Mesenchymal stem cell (in vitro differentiated cells and primary cell): ENCODE data around the gene KLHDC8A.

Source experiments
- DNase-seq: peaks from one replicate; pipeline ENCODE4 v3.0.0-alpha.2; 2013
- H2AFZ ChIP-seq: one replicate; pipeline ENCODE4 v1.6.1; 2013; ENCODE audit warnings: low read depth, mild to moderate bottlenecking, control low read depth, inconsistent platforms, low read length, moderate library complexity
- H2AK5ac ChIP-seq: 2 replicates; pipeline ENCODE4 v1.6.1; 2013; ENCODE audit warnings: low read length, moderate library complexity, mild to moderate bottlenecking, inconsistent platforms; ENCODE audit not compliant: severe bottlenecking
- H2BK120ac ChIP-seq: one replicate; pipeline ENCODE4 v1.6.1; 2013; ENCODE audit warnings: low read depth, mild to moderate bottlenecking, inconsistent platforms, low read length, moderate library complexity
- H2BK12ac ChIP-seq, 2 experiments: one replicate each; pipeline ENCODE4 v1.6.1; 2013; ENCODE audit warnings: inconsistent platforms in 2 of 2, low read length in 2 of 2, mild to moderate bottlenecking in 2 of 2, moderate library complexity in 2 of 2, control low read depth in 1 of 2
- H2BK15ac ChIP-seq: one replicate; pipeline ENCODE4 v1.6.1; 2013; ENCODE audit warnings: mild to moderate bottlenecking, low read depth, inconsistent platforms; ENCODE audit not compliant: poor library complexity, severe bottlenecking
- H2BK5ac ChIP-seq: 2 replicates; pipeline ENCODE4 v1.6.1; 2013; ENCODE audit warnings: low read depth, mild to moderate bottlenecking, low read length, control low read depth, inconsistent platforms; ENCODE audit not compliant: poor library complexity, severe bottlenecking
- H3K14ac ChIP-seq, 2 experiments: one replicate each; pipeline ENCODE4 v1.6.1; 2013; ENCODE audit warnings: inconsistent platforms in 2 of 2, low read length in 2 of 2, control low read depth in 1 of 2, mild to moderate bottlenecking in 1 of 2, moderate library complexity in 1 of 2
- H3K18ac ChIP-seq, 2 experiments: one replicate each; pipeline ENCODE4 v1.6.1; 2013; ENCODE audit warnings: inconsistent platforms in 2 of 2, low read length in 2 of 2, control low read depth in 1 of 2, low read depth in 1 of 2, mild to moderate bottlenecking in 1 of 2
- H3K23ac ChIP-seq, 2 experiments: one replicate each; pipeline ENCODE4 v1.6.1; 2013; ENCODE audit warnings: inconsistent platforms in 2 of 2, low read length in 2 of 2, mild to moderate bottlenecking in 2 of 2, moderate library complexity in 2 of 2, control low read depth in 1 of 2
- H3K27ac ChIP-seq: 2 replicates; pipeline ENCODE4 v1.5.1; 2013; ENCODE audit warnings: mild to moderate bottlenecking, moderate library complexity, low read length, control low read depth, inconsistent platforms; ENCODE audit not compliant: poor library complexity, severe bottlenecking
- H3K27me3 ChIP-seq, 2 experiments: 2 replicates each; pipeline versions ENCODE4 v1.6.1 to v1.7.0; 2013; ENCODE audit warnings: low read length in 2 of 2, mild to moderate bottlenecking in 2 of 2, moderate library complexity in 2 of 2, control low read depth in 1 of 2, inconsistent platforms in 1 of 2; ENCODE audit not compliant: control insufficient read depth in 1 of 2, insufficient read depth in 1 of 2
- H3K36me3 ChIP-seq, 2 experiments: 2 replicates each; pipeline versions ENCODE4 v1.6.1 to v1.7.0; 2013; ENCODE audit warnings: low read length in 2 of 2, control low read depth in 1 of 2, inconsistent platforms in 1 of 2, low read depth in 1 of 2, mild to moderate bottlenecking in 1 of 2; ENCODE audit not compliant: insufficient read depth in 2 of 2, control insufficient read depth in 1 of 2
- H3K4ac ChIP-seq, 2 experiments: one replicate each; pipeline ENCODE4 v1.6.1; 2013; ENCODE audit warnings: inconsistent platforms in 2 of 2, low read length in 2 of 2, mild to moderate bottlenecking in 2 of 2, moderate library complexity in 2 of 2, control low read depth in 1 of 2, low read depth in 1 of 2
- H3K4me1 ChIP-seq: 2 replicates; pipeline ENCODE4 v1.6.1; 2013; ENCODE audit warnings: low read depth, low read length, control low read depth; ENCODE audit not compliant: control insufficient read depth, insufficient read depth
- H3K4me2 ChIP-seq: 2 replicates; pipeline ENCODE4 v1.6.1; 2013; ENCODE audit warnings: low read length, mild to moderate bottlenecking, inconsistent platforms; ENCODE audit not compliant: poor library complexity, severe bottlenecking
- H3K4me3 ChIP-seq, 2 experiments: 2 replicates each; pipeline versions ENCODE4 v1.5.1 to v1.7.0; 2013; ENCODE audit warnings: low read length in 2 of 2, mild to moderate bottlenecking in 2 of 2, control low read depth in 1 of 2, low read depth in 1 of 2; ENCODE audit not compliant: insufficient read depth in 1 of 2
- H3K79me1 ChIP-seq: replicated peaks from 2 replicates; pipeline ENCODE4 v1.6.1; 2013; ENCODE audit warnings: mild to moderate bottlenecking, control low read depth, low read length, inconsistent platforms; ENCODE audit not compliant: poor library complexity, severe bottlenecking
- H3K9ac ChIP-seq: 2 replicates; pipeline ENCODE4 v1.7.0; 2013; ENCODE audit warnings: mild to moderate bottlenecking, low read length, moderate library complexity
- H3K9me3 ChIP-seq: 2 replicates; pipeline ENCODE4 v1.7.0; 2013; ENCODE audit warnings: mild to moderate bottlenecking, low read length; ENCODE audit not compliant: control insufficient read depth
- H4K8ac ChIP-seq: one replicate; pipeline ENCODE4 v1.6.1; 2013; ENCODE audit warnings: inconsistent platforms, mild to moderate bottlenecking, low read length, moderate library complexity
- H4K91ac ChIP-seq: one replicate; pipeline ENCODE4 v1.6.1; 2013; ENCODE audit warnings: mild to moderate bottlenecking, low read length, inconsistent platforms
- WGBS: methylation state at CpG from one replicate; pipeline ENCODE4 v1.1.7; 2013; ENCODE audit warnings: mixed read lengths; 5-methylcytosine and 5-hydroxymethylcytosine counted together

KLHDC8A gene

DNA sequence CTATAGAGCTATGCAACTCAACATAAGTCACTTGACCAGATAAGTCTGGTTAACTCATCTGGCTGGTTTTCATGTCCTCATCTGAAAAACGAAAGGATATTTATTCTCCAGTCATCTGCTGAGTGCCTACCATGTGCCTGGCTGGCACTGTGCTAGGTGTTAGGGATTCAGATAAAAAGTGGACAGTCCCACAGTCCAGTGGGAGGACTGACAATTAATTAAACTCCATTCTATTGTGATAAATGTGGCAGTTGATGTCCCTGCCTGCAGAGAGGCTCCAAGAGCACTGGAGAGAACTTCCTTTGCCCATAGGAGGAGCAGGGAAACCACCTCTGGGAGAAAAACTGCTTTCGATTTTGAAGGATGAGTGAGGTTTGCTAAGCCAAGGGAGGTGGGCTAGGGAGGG, 40.6 kb downstream of the KLHDC8A start:
- no peak overlapping the region for H2BK5ac ChIP-seq
- no peak overlapping the region for H3K4me2 ChIP-seq
- H3K9ac ChIP-seq, result no peak overlapping the region
- H3K79me1 ChIP-seq, result no peaks in the 10 kb centered on the region
- H3K4me1 ChIP-seq, result peaks cover 45% of the 10 kb centered on the region
- no peak overlapping the region for H4K91ac ChIP-seq
- peaks cover 5 to 18% of the 10 kb centered on the region in 2 experiments for H3K36me3 ChIP-seq
- no peak overlapping the region for H4K8ac ChIP-seq
- H2BK120ac ChIP-seq, result no peak overlapping the region
- H3K14ac ChIP-seq, result no peak overlapping the region
- peak overlapping the region in 1 of 2 experiments; percentile 37 for H3K18ac ChIP-seq
- H3K23ac ChIP-seq, result no peak overlapping the region
- H3K9me3 ChIP-seq, result no peaks in the 10 kb centered on the region
- no peak overlapping the region for H2BK15ac ChIP-seq
- H2BK12ac ChIP-seq, result no peak overlapping the region
- H3K4me3 ChIP-seq, result no peak overlapping the region
- H3K27me3 ChIP-seq, result no peaks in the 10 kb centered on the region
- no peak overlapping the region for H2AFZ ChIP-seq
- WGBS, result 67% methylated on average over 2 of the region's 2 CpGs
- H2AK5ac ChIP-seq, result peak overlapping the region; percentile 8
- H3K4ac ChIP-seq, result no peak overlapping the region
- DNase-seq, result no peak
- no peak overlapping the region for H3K27ac ChIP-seq

GRCh38 chr1:205315008-205315618, 41.6 kb downstream of the KLHDC8A start:
- Histone ChIP-seq H2AFZ (no peak overlapping the region), H3K18ac (no peak overlapping the region), H3K4me2 (no peak overlapping the region), H3K4me1 (peaks cover 47% of the 10 kb centered on the region), H2BK120ac (peak overlapping the region; percentile 39), H3K14ac (no peak overlapping the region), H4K8ac (no peak overlapping the region), H3K79me1 (peaks cover 6% of the 10 kb centered on the region), H2BK5ac (no peak overlapping the region), H2AK5ac (peak overlapping the region; percentile 0), H3K4me3 (no peak overlapping the region), H3K36me3 (peaks cover 14 to 29% of the 10 kb centered on the region in 2 experiments), H3K4ac (no peak overlapping the region), H4K91ac (no peak overlapping the region), H3K27ac (peak overlapping the region; percentile 18), H3K23ac (no peak overlapping the region), H3K9me3 (no peaks in the 10 kb centered on the region), H3K9ac (no peak overlapping the region), H2BK15ac (no peak overlapping the region), H2BK12ac (peak overlapping the region in 1 of 2 experiments; percentile 38), H3K27me3 (no peaks in the 10 kb centered on the region)
- 82% methylated on average over 4 of the region's 5 CpGs for WGBS
- no peak for DNase-seq

GRCh38 chr1:205313563-205314308, 43.0 kb downstream of the KLHDC8A start:
- no peaks in the 10 kb centered on the region for H3K27me3 ChIP-seq
- H2BK12ac ChIP-seq, result peak overlapping the region in 1 of 2 experiments; percentile 81
- peak overlapping the region; percentile 65 for H4K91ac ChIP-seq
- peak overlapping the region; percentile 52 for H3K4me2 ChIP-seq
- H2BK120ac ChIP-seq, result peak overlapping the region; percentile 75
- WGBS, result 13% methylated on average over 21 of the region's 21 CpGs
- H3K27ac ChIP-seq, result peak overlapping the region; percentile 79
- no peak overlapping the region for H2BK5ac ChIP-seq
- H3K4me1 ChIP-seq, result peaks cover 40% of the 10 kb centered on the region
- H3K4ac ChIP-seq, result peak overlapping the region; percentile 86 to 88
- H2AK5ac ChIP-seq, result peak overlapping the region; percentile 49
- peak overlapping the region in 1 of 2 experiments; percentile 68 for H3K14ac ChIP-seq
- H3K9me3 ChIP-seq, result no peaks in the 10 kb centered on the region
- peak overlapping the region in 1 of 2 experiments; percentile 75 for H3K23ac ChIP-seq
- H2AFZ ChIP-seq, result no peak overlapping the region
- peak overlapping the region; percentile 71 for H3K9ac ChIP-seq
- H3K18ac ChIP-seq, result peak overlapping the region; percentile 71 to 87
- peak overlapping the region; percentile 93 for H4K8ac ChIP-seq
- peak overlapping the region; percentile 1 for H2BK15ac ChIP-seq
- H3K79me1 ChIP-seq, result peaks cover 12% of the 10 kb centered on the region
- no peak overlapping the region for H3K4me3 ChIP-seq
- peak; percentile 74 for DNase-seq
- peaks cover 15 to 42% of the 10 kb centered on the region in 2 experiments for H3K36me3 ChIP-seq

DNA sequence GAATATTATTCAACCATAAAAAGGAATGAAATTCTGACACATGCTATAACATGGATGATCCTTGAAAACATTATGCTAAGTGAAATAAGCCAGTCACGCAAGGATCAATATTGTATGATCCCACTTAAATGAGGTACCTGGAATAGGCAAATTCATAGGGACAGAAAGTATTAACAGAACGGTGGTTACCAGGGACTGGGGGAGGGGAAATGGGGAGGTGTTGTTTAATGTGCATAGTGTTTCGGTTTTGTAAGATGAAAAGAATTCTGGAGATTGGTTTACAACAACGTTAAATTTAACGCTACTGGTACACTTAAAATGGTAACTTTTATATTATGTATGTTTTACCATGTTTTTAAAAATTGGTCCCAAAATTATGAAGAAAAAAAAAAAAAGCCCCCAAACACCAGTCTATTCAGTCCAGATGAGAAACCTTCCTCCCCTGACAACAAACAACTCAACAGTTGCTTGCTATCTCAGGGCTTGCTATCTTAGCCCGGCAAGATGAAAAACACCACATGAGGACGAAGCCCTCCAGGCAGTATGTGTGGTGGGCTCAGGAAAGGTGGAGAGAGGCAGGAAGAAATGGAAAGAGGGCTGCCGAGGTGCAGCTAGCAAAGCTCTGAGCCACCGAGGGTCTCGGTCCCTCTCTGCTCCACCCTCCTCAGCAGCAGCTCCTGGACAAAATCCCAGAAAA, 43.7 kb downstream of the KLHDC8A start:
- DNase-seq, result no peak
- Histone ChIP-seq H2AFZ (no peak overlapping the region), H3K4me3 (no peak overlapping the region), H3K4me1 (peaks cover 37% of the 10 kb centered on the region), H3K4ac (peak overlapping the region; percentile 86 to 88), H2AK5ac (peak overlapping the region; percentile 18), H3K79me1 (peaks cover 18% of the 10 kb centered on the region), H4K91ac (peak overlapping the region; percentile 65), H3K9me3 (no peaks in the 10 kb centered on the region), H2BK15ac (peak overlapping the region; percentile 65), H3K27me3 (no peaks in the 10 kb centered on the region), H3K36me3 (peaks cover 20 to 49% of the 10 kb centered on the region in 2 experiments), H3K14ac (no peak overlapping the region), H2BK5ac (no peak overlapping the region), H3K23ac (peak overlapping the region in 1 of 2 experiments; percentile 75), H3K4me2 (peak overlapping the region; percentile 52), H2BK120ac (peak overlapping the region; percentile 75), H3K27ac (peak overlapping the region; percentile 79), H4K8ac (peak overlapping the region; percentile 93), H3K9ac (peak overlapping the region; percentile 71), H2BK12ac (peak overlapping the region in 1 of 2 experiments; percentile 23), H3K18ac (peak overlapping the region; percentile 71 to 85)
- 75% methylated on average over 4 of the region's 10 CpGs for WGBS
